ENCODE results near the gene ISOC2. TPM values are rescaled to one million over a fixed set of nuclear protein-coding genes. Genes with fewer than 3 reads are reported as not detected.
A peak's percentile ranks its signal among the peaks of the same experiment; 100 is the strongest.

ISOC2 gene
- total and polyA plus RNA-seq, 12 donors, result 42.5 to 117 (median 50.0) TPM

DNA sequence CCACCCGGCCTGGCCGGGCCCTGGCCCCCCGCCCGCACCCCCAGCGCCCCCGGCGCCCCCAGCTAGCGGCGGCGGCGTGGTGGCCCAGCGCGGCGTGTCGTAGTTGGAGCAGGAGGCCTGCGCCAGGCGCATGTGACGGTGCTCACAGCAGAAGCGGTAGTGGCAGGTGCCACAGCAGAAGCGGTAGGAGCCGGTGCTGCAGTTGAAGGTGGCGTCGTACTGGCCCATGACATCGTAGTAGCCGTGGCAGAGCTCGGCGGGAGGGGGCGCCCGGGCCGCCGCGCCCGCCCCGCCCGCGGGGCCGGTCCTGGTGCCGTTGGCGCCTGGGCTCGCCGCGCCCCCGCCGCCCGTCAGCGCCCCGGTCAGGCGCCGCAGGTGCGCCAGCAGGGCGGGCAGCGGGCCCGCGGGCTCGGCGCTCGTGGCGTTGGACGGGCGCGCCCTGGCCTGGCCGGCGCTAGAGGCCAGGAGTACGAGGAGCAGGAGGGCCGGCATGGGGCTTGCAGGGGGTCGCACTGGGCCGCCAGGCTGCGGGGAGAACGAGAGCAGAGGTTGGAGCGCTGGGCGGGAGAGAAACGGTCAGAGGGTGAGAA, 19.0 kb downstream of the ISOC2 start:
- DNase-seq, result no peak

DNA sequence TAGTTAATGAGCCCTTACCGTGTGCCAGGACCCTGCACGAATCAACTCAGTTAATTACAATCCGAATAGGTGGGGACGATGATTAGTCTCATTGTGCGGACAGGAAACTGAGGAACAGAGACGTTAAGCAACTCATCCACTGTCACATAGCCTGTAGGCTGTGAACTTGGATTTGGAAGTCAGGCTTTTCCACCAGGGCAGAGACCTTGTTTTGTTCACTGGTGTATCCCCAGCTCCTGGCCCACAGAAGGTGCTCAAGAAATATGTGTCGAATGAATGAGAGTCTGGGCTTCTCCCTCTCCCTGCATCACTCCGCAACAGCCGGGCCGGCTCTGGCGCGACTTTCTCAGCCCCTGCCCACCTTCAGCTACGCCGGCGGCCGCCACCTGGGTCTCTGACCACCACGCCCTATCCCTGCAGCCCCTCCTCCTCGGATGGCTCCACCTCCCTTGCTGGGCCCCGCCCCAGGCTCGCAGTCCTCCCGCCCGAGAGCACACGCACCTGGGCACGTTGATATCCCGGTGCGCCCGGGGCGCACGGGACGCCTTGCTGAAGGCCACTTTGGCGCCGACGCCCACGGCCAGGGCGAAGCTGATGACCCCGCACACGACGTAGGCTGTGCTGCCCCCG, 19.6 kb downstream of the ISOC2 start:
- 1 to 3% methylated on average over 39 of the region's 39 CpGs for WGBS, 2 donors
- intact Hi-C loops (cut with DNase I), result no loop called here
- no peaks in the 10 kb centered on the region for H3K36me3 ChIP-seq
- TF ChIP-seq, protein P1, sequence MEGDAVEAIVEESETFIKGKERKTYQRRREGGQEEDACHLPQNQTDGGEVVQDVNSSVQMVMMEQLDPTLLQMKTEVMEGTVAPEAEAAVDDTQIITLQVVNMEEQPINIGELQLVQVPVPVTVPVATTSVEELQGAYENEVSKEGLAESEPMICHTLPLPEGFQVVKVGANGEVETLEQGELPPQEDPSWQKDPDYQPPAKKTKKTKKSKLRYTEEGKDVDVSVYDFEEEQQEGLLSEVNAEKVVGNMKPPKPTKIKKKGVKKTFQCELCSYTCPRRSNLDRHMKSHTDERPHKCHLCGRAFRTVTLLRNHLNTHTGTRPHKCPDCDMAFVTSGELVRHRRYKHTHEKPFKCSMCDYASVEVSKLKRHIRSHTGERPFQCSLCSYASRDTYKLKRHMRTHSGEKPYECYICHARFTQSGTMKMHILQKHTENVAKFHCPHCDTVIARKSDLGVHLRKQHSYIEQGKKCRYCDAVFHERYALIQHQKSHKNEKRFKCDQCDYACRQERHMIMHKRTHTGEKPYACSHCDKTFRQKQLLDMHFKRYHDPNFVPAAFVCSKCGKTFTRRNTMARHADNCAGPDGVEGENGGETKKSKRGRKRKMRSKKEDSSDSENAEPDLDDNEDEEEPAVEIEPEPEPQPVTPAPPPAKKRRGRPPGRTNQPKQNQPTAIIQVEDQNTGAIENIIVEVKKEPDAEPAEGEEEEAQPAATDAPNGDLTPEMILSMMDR (IDR thresholded peaks at IDR 0.05), result no peak
- no peak overlapping the region for H3K27ac ChIP-seq
- peaks cover 0 to 20% (median 4%) of the 10 kb centered on the region in 9 donors for H3K4me1 ChIP-seq
- no peak for ATAC-seq
- DNase-seq, result no peak
- H3K27me3 ChIP-seq, result peaks cover 26 to 96% (median 92%) of the 10 kb centered on the region in 7 donors
- no peaks in the 10 kb centered on the region for H3K9me3 ChIP-seq
- H3K4me3 ChIP-seq, result no peak overlapping the region

More for the DNA sequence above, 19.0 kb downstream of the ISOC2 start:
- Histone ChIP-seq H3K9me3 (no peaks in the 10 kb centered on the region), H3K27me3 (peaks cover 26 to 96% (median 89%) of the 10 kb centered on the region in 7 donors), H3K36me3 (no peaks in the 10 kb centered on the region), H3K4me1 (peaks cover 0 to 20% (median 4%) of the 10 kb centered on the region in 9 donors), H3K27ac (no peak overlapping the region), H3K4me3 (no peak overlapping the region)
- intact Hi-C loops (cut with DNase I), result no loop called here
- TF ChIP-seq, protein P1 (IDR thresholded peaks at IDR 0.05), result no peak
- no peak for ATAC-seq
- 1% methylated on average over 65 to 72 of the region's 72 CpGs for WGBS, 2 donors

DNA sequence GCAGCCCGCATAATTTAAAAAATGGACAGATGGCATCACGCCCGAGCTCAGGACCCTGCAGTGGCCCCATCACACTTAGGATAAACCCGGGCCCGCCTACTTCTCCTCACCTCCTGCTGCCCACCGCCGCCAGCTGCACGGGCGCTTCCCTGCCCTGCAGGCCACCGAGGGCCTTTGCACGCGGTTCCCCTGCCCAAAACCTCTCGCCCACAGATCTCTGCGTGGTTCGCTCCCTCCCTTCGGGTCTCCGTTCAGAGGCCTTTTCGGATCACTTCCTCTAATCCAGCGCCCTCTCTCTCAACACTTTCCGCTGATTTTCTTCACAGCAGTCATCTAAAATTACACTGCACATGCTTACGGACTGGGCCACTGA, 20.1 kb downstream of the ISOC2 start:
- TF ChIP-seq, protein P1 (IDR thresholded peaks at IDR 0.05), result no peak
- H3K27me3 ChIP-seq, result peaks cover 26 to 96% (median 90%) of the 10 kb centered on the region in 7 donors
- no peaks in the 10 kb centered on the region for H3K36me3 ChIP-seq
- no peak overlapping the region for H3K27ac ChIP-seq
- H3K4me1 ChIP-seq, result peaks cover 0 to 20% (median 4%) of the 10 kb centered on the region in 9 donors
- intact Hi-C loops (cut with DNase I), result no loop called here
- ATAC-seq (no peak), DNase-seq (no peak)
- WGBS, 2 donors, result 4 to 6% methylated on average over 21 of the region's 21 CpGs
- peak overlapping the region in 1 of 10 donors; percentile 10 for H3K4me3 ChIP-seq
- H3K9me3 ChIP-seq, result no peaks in the 10 kb centered on the region

DNA sequence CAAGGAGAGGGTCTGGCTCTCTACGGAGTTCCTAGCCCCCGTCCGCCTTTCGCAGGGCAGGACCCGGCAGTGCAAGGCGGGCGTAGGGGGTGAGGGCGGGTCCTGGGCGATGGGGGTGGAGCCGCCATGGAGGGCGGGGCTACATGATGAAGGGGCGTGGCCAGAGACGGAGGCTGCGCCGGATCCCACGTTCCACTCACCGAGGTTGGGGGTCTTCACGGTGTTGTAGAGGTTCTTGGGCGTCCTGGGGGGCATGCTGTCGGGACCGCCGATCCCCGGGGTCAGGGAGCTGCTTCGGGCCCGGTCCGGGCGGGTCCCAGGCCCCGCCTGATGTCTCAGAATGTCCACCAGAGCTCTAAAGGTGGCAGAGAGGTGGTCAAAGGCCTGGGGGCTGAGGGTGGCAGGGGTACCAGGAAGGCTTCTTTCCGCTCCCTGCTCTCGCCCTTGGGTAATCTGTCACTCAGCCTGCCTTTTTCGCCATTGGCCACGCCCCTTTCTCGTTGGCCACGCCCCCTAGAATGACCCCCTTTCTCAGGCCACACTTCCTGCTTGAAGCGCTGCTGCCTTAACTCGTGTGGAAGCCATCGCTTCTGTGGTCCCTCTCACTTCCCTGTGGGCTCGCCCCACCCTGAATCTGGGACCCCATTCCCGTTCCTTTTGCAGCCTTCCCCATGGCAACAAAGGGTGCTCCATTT, 20.9 kb downstream of the ISOC2 start:
- peaks cover 0 to 20% (median 4%) of the 10 kb centered on the region in 9 donors for H3K4me1 ChIP-seq
- peak overlapping the region in 1 of 10 donors; percentile 21 for H3K4me3 ChIP-seq
- intact Hi-C loops (cut with DNase I), result no loop called here
- 7% methylated on average over 39 of the region's 39 CpGs for WGBS, 2 donors
- DNase-seq, result no peak
- no peaks in the 10 kb centered on the region for H3K36me3 ChIP-seq
- TF ChIP-seq, protein P1 (IDR thresholded peaks at IDR 0.05), result no peak
- ATAC-seq, result no peak
- no peak overlapping the region for H3K27ac ChIP-seq
- H3K9me3 ChIP-seq, result no peaks in the 10 kb centered on the region
- H3K27me3 ChIP-seq, result peaks cover 26 to 96% (median 85%) of the 10 kb centered on the region in 7 donors
